Measurements from ENCODE around the gene CNTN4. TPM values are rescaled to one million over a fixed set of nuclear protein-coding genes. Genes with fewer than 3 reads are reported as not detected.
A peak's percentile ranks its signal among the peaks of the same experiment; 100 is the strongest.

Gene CNTN4
- total RNA-seq, 1 experiment from 2014 or later: 1.6 TPM

GRCh38 chr3:3081381-3082233 is 982.9 kb downstream of the CNTN4 start:
- no peaks in the 10 kb centered on the region for H3K79me2 ChIP-seq (ENCODE audit: insufficient read depth, low read length)
- H3K36me3 Mint-ChIP-seq (ENCODE audit: insufficient read depth in 1 of 3, low read depth in 3 of 3): no peaks in the 10 kb centered on the region
- H4K91ac ChIP-seq (ENCODE audit: insufficient read length, low read depth, low read length): no peak overlapping the region

More at GRCh38 chr3:3081381-3082233, 982.9 kb downstream of the CNTN4 start:
- Histone ChIP-seq H3K4me2 (ENCODE audit: insufficient read depth, insufficient read length, low read length) (no peak overlapping the region), H4K8ac (replicated peaks; ENCODE audit: insufficient read length, low read depth, low read length) (no peak overlapping the region), H2AK5ac (ENCODE audit: insufficient read length, low read length) (no peak overlapping the region), H3K23ac (ENCODE audit: insufficient read length, low read depth, low read length) (no peak overlapping the region), H2BK120ac (ENCODE audit: low read depth, low read length, poor library complexity, severe bottlenecking) (no peak overlapping the region), H3K27ac (ENCODE audit: insufficient read length, low read depth, low read length) (no peak overlapping the region), H3K23me2 (ENCODE audit: insufficient read length, low read depth, low read length, poor library complexity, severe bottlenecking) (no peaks in the 10 kb centered on the region), H3K4me1 (ENCODE audit: insufficient read depth, low read length) (peaks cover 5% of the 10 kb centered on the region; the same call in 1 of the 2 replicates), H3T11ph (ENCODE audit: low read length) (no peak overlapping the region), H3K18ac (ENCODE audit: insufficient read length, low read depth, low read length) (no peak overlapping the region), H3K14ac (ENCODE audit: insufficient read depth, low read length) (no peak overlapping the region), H2AFZ (ENCODE audit: low read length) (no peak overlapping the region), H2BK12ac (ENCODE audit: insufficient read length, low read depth, low read length) (no peak overlapping the region), H3K4ac (ENCODE audit: low read depth, low read length) (no peak overlapping the region), H2BK5ac (ENCODE audit: insufficient read length, low read length) (no peak overlapping the region), H3K9me3 (ENCODE audit: control insufficient read depth, low read depth, low read length) (no peaks in the 10 kb centered on the region), H3K9ac (ENCODE audit: extremely low read depth, insufficient read length, low read length) (no peak overlapping the region), H4K20me1 (ENCODE audit: control insufficient read depth, insufficient read depth, insufficient read length) (no peaks in the 10 kb centered on the region), H4K5ac (ENCODE audit: insufficient read length, low read depth, low read length) (no peak overlapping the region), H2BK20ac (ENCODE audit: low read depth, low read length, poor library complexity, severe bottlenecking) (no peak overlapping the region), H3K27me3 (ENCODE audit: insufficient read depth, low read length) (no peaks in the 10 kb centered on the region), H3K79me1 (ENCODE audit: insufficient read depth, low read depth, low read length, poor library complexity, severe bottlenecking) (no peaks in the 10 kb centered on the region), H3K56ac (ENCODE audit: insufficient read length, low read depth, low read length) (no peak overlapping the region), H2BK15ac (ENCODE audit: low read depth, low read length) (no peak overlapping the region)
- no peak overlapping the region for H3K4me3 Mint-ChIP-seq
- WGBS (ENCODE audit: extremely low coverage, insufficient read length, low lambda C conversion rate): no CpG with 5 or more reads among the region's 9 CpGs
- DNase-seq: no peak
- H3K9me3 Mint-ChIP-seq: no peaks in the 10 kb centered on the region
- no peak for TF ChIP-seq CTCF (conservative IDR thresholded peaks at IDR 0.05)
- H3K4me1 Mint-ChIP-seq: peaks cover 28 to 43% of the 10 kb centered on the region in 2 experiments
- peak overlapping the region in 1 of 3 experiments; percentile 49; a peak in 2 of 7 replicates for H3K27ac Mint-ChIP-seq
- no peaks in the 10 kb centered on the region; the same call in none of the 2 replicates for H3K27me3 Mint-ChIP-seq (ENCODE audit: low read depth)

Measured in H9 (cell line).